Activated naive CD4-positive, alpha-beta T cell treated with anti-CD3 and anti-CD28 coated beads for 36 hours (primary cell): Measurements from ENCODE around the gene MT1F. TPM values are rescaled to one million over a fixed set of nuclear protein-coding genes. Genes with fewer than 3 reads are reported as not detected.

Experiments used
- CTCF ChIA-PET: fragments of 350-600 bp; sonication (Branson Sonifier 250); formaldehyde crosslinking; loops from one replicate; lab custom pipeline; 2021; ENCODE audit warnings: antibody characterized with exemption; lab: Charles Lee
- DNase-seq: peaks from one replicate; pipeline ENCODE4 v3.0.0-alpha.2; 2020
- H3K27ac Mint-ChIP-seq: one replicate; pipeline ENCODE4 v1.8.0; 2021; ENCODE audit warnings: mild to moderate bottlenecking, mixed read lengths
- H3K27me3 Mint-ChIP-seq: one replicate; pipeline ENCODE4 v1.8.0; 2021; ENCODE audit warnings: low read depth, mixed read lengths
- H3K36me3 Mint-ChIP-seq: one replicate; pipeline ENCODE4 v1.8.0; 2021; ENCODE audit warnings: low read depth, mixed read lengths
- H3K4me1 Mint-ChIP-seq: one replicate; pipeline ENCODE4 v1.8.0; 2021; ENCODE audit warnings: low read depth, mixed read lengths
- H3K4me3 Mint-ChIP-seq: one replicate; pipeline ENCODE4 v1.8.0; 2021; ENCODE audit warnings: mild to moderate bottlenecking, moderate library complexity, mixed read lengths
- H3K9me3 Mint-ChIP-seq: one replicate; pipeline ENCODE4 v1.8.0; 2021; ENCODE audit warnings: mixed read lengths
- intact Hi-C: fragments of 100-400 bp; cut with micrococcal nuclease; formaldehyde crosslinking; loops from one replicate; pipeline ENCODE4 v1.15.1; 2023
- total RNA-seq, 2 experiments: library from RNA; stranded (reverse); gene quantifications; one replicate each; pipeline ENCODE4 v1.2.3, GENCODE V29; 2021

The MT1F gene
- total RNA-seq, 2 experiments from 2014 or later, result 5.4 to 6.4 TPM

DNA sequence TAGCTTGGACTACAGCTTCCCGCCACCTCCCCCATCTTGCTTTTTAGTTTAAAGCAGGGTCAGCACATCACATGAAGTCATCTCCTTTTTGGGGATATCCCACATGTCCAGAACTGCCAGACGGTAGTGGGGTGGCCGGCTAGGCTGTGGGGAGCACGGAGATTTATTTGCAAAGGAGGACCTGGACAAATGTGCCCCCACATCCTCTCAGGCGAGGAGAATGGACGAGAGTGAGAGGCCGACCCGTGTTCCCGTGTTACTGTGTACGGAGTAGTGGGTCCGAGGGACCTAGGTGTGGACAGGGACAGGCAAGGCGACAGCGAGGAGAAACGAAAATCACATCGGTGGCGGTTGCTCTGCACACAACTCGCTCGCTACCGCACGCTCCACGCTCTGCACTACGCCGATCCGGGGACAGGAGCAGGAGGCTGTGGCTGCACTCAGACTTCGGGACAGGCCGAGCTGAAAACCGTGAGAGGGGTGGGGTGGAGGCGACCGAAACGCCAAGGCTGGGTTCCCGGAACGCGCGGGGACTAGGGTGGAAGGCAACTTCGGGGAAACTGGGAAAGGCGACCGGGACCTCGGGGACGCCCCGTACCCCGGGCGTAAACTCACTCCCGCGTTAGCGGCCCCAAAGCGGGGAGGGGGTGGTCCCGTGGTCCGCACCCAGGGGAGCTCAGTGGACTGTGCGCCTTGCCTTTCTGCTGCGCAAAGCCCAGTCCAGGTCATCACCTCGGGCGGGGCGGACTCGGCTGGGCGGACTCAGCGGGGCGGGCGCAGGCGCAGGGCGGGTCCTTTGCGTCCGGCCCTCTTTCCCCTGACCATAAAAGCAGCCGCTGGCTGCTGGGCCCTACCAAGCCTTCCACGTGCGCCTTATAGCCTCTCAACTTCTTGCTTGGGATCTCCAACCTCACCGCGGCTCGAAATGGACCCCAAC, 19.7 kb upstream of the MT1F start, which contains the start of gene MT1A:
Gene MT1A (plus strand): TSS at position 853 of the 937 bp plus-strand sequence. CDS start 73 bp downstream, at position 926.
- peaks cover 29% of the 10 kb centered on the region for H3K4me1 Mint-ChIP-seq
- intact Hi-C loops, result no loop called here
- CTCF ChIA-PET, result no interaction called here
- H3K36me3 Mint-ChIP-seq, result no peaks in the 10 kb centered on the region
- H3K4me3 Mint-ChIP-seq, result peak within 1 kb of the TSS; percentile 58
- H3K27me3 Mint-ChIP-seq, result peaks cover 79% of the 10 kb centered on the region
- H3K27ac Mint-ChIP-seq, result no peak within 1 kb of the TSS
- peak; percentile 35 for DNase-seq
- H3K9me3 Mint-ChIP-seq, result no peaks in the 10 kb centered on the region

DNA sequence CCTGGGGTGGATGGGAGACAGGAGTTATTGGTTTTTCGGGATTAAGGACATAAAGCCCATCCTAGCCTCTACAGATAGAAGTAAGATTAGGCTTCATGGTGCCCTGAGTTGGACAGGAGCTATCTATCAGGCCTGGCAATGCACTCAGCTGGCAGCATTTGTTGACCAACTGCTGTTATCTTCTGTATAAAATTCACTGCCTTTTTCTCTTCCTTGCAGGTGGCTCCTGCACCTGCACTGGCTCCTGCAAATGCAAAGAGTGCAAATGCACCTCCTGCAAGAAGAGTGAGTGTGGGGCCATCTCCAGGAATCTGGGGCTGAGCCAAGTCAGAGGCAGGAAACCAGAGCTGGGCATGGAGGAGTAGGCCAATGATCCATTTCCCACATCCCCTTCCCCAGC, 18.7 kb upstream of the MT1F start:
- intact Hi-C loops, result no loop called here
- Mint-ChIP-seq H3K27ac (no peak overlapping the region), H3K4me3 (no peak overlapping the region), H3K36me3 (no peaks in the 10 kb centered on the region), H3K4me1 (peaks cover 37% of the 10 kb centered on the region), H3K27me3 (peaks cover 70% of the 10 kb centered on the region), H3K9me3 (no peaks in the 10 kb centered on the region)
- DNase-seq, result no peak
- CTCF ChIA-PET, result interaction anchor here (1.1 kb wide), 1 partner anchor 38 kb away, joined by 4 read pairs; no protein-coding TSS in a partner anchor

DNA sequence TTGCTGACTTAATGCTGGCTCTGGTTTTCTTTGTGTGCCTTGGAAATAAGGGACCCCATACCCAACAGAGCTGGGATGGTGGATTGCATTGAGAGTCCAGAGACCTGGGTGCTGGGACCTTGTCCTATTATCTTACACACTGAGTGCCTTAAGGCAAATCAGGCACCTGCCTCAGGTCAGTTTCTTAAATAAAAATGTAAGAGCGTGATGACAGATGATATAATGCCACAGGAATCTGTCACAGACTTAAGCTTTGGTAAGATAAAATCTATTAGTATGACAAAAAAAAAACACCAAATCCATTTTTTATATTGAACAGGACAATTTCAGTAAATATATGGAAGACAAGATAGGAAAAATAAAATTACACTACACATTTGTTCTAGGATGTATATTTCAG, 17.7 kb upstream of the MT1F start:
- peaks cover 37% of the 10 kb centered on the region for H3K4me1 Mint-ChIP-seq
- CTCF ChIA-PET, result interaction anchor here (1.1 kb wide), 1 partner anchor 39 kb away, joined by 4 read pairs; no protein-coding TSS in a partner anchor

DNA sequence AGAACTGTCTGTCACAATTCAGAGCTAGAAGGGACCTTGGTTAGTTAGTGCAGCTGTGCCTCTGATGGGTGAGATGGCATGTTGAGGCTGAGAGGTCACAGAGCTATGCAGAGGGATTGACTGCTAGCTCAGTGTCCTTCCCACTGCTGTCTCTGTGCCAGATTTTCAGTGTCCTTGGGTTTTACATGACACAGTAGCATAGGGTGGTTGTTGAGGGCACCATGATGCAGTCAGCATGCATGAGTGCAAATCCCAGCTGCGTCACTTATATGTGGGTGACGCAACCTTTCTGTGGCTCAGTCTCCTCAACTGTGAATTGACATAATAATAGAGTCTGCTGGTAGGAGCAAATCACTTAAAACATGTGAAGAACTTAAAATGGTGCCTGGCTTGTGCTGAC, 16.6 kb upstream of the MT1F start:
- peaks cover 53% of the 10 kb centered on the region for H3K27me3 Mint-ChIP-seq
- CTCF ChIA-PET, result no interaction called here

More for the DNA sequence above, 17.7 kb upstream of the MT1F start:
- no peak overlapping the region for H3K27ac Mint-ChIP-seq
- intact Hi-C loops, result no loop called here
- H3K36me3 Mint-ChIP-seq, result no peaks in the 10 kb centered on the region
- H3K4me3 Mint-ChIP-seq, result no peak overlapping the region
- no peak for DNase-seq
- H3K9me3 Mint-ChIP-seq, result no peaks in the 10 kb centered on the region
- peaks cover 60% of the 10 kb centered on the region for H3K27me3 Mint-ChIP-seq

DNA sequence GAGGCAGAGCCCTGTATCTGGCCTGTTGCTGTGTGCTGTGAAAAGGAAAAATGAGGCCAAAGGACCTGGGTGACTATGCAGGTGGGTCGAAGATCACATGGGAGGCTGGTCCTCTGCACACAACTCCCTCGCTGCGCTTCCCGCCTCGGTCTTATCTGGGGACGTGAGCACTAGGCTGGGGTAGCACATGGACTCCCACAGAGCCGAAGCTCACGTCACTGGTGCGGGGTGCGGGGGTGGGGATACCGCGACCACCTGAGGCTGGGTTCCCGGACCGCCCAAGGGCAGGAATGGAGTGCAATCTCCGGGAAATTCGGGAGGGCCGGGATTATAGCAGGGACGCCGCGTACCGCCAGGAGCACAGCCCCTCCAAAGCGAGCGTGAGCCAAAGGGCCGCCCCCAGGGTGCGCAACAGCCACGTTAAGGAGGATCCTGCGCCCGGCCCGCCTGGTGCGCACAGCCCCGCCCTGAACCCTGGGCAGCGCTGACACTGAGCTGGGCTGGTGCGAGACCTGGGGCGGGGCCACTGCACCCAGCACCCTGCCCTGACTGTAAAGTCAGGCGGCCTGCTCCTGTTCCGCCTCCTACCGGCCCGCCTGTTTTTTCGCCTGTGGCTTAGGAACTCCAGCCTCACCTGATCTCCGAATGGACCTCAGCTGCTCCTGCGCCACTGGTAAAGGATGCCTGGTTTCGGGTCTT, 14.5 kb upstream of the MT1F start:
- Mint-ChIP-seq H3K27ac (peak overlapping the region; percentile 9), H3K4me3 (peak overlapping the region; percentile 46), H3K4me1 (peaks cover 21% of the 10 kb centered on the region), H3K36me3 (no peaks in the 10 kb centered on the region), H3K27me3 (peaks cover 40% of the 10 kb centered on the region), H3K9me3 (no peaks in the 10 kb centered on the region)
- DNase-seq, result peak; percentile 87
- CTCF ChIA-PET, result interaction anchor here (0.5 to 1.7 kb wide), 17 partner anchors 13 to 130 kb away, joined by 3 to 7 read pairs (median 5); partner anchors contain the start of gene MT4
- intact Hi-C loops, result loop anchor here (1.0 to 2.0 kb wide), 8 partner anchors 14 to 128 kb away; partner anchors contain the start of genes MT1E, MT1F, MT1X and MT2A

More for the DNA sequence above, 16.6 kb upstream of the MT1F start:
- peaks cover 30% of the 10 kb centered on the region for H3K4me1 Mint-ChIP-seq
- H3K4me3 Mint-ChIP-seq, result no peak overlapping the region
- DNase-seq, result no peak
- no peak overlapping the region for H3K27ac Mint-ChIP-seq
- intact Hi-C loops, result no loop called here
- H3K36me3 Mint-ChIP-seq, result no peaks in the 10 kb centered on the region
- no peaks in the 10 kb centered on the region for H3K9me3 Mint-ChIP-seq

DNA sequence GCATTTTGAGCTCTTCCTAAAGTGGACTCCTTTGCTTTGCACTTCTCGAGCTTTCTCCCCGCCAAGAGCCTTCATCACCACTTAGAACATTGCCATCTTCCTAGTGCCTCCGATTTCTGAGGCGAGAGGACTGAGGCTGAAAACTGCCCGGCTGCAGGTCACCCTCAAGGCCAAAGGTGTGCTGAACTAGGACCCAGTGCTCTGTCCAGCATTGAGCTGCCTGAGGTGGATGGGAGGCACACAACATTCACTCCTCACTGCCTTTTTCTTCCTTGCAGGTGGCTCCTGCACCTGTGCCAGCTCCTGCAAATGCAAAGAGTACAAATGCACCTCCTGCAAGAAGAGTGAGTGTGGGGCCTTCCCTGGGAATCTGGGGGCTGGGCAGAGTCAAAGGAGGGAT, 13.9 kb upstream of the MT1F start:
- Mint-ChIP-seq H3K27me3 (peaks cover 42% of the 10 kb centered on the region), H3K27ac (peak overlapping the region; percentile 9), H3K36me3 (no peaks in the 10 kb centered on the region), H3K4me1 (peaks cover 18% of the 10 kb centered on the region), H3K4me3 (peak overlapping the region; percentile 46), H3K9me3 (no peaks in the 10 kb centered on the region)
- CTCF ChIA-PET, result interaction anchor here (0.5 to 1.7 kb wide), 17 partner anchors 13 to 130 kb away, joined by 3 to 7 read pairs (median 5); partner anchors contain the start of gene MT4
- DNase-seq, result no peak
- intact Hi-C loops, result loop anchor here (1.0 to 2.0 kb wide), 8 partner anchors 13 to 129 kb away; partner anchors contain the start of genes MT1E, MT1F, MT1X and MT2A

DNA sequence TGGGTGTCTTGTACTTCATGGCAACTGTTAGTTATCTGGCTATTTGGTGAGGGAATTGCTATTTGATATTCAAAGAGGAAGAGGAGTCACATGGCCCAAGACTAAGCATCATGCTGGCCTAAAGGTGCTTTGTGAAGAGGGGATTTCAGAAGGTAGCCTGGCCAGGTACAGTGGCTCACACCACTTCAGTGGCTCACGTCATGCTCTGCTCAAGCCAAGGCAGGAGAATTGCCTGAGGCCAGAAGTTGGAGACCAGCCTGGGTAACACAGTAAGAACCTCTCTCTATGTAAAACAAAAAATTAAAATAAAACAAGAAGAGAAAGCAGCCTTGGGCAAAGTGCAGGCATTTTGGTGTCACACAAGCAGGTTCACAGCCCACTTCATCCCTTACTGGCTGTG, 12.4 kb upstream of the MT1F start:
- Mint-ChIP-seq H3K36me3 (no peaks in the 10 kb centered on the region), H3K9me3 (no peaks in the 10 kb centered on the region), H3K4me1 (peaks cover 18% of the 10 kb centered on the region), H3K27me3 (peaks cover 33% of the 10 kb centered on the region), H3K27ac (no peak overlapping the region), H3K4me3 (no peak overlapping the region)
- no peak for DNase-seq
- intact Hi-C loops, result no loop called here
- CTCF ChIA-PET, result interaction anchor here (1.0 kb wide), 1 partner anchor 69 kb away, joined by 3 read pairs; no protein-coding TSS in a partner anchor

DNA sequence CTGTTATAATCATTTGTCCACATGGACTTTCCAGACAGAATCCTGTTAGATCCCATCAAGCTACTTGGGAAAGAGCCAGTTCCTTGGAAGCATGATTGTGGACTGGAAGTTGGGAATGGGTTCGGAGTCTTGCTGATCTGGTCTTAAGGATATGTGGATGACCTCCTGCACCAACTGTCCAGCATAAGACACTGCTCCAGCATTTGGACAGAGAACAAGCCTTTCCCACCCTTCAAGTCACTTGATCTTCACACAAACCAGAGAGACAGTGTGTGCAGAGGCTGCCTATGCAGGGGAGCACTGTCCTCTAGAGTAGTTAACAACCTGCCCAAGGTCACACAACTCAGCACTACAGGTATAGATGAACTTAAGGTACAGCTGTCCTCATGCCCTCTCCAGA, 11.9 kb upstream of the MT1F start:
- Mint-ChIP-seq H3K27me3 (peaks cover 28% of the 10 kb centered on the region), H3K4me1 (peaks cover 18% of the 10 kb centered on the region), H3K4me3 (no peak overlapping the region), H3K36me3 (no peaks in the 10 kb centered on the region), H3K9me3 (no peaks in the 10 kb centered on the region), H3K27ac (no peak overlapping the region)
- CTCF ChIA-PET, result interaction anchor here (0.9 kb wide), 1 partner anchor 56 kb away, joined by 5 read pairs; no protein-coding TSS in a partner anchor
- intact Hi-C loops, result no loop called here
- no peak for DNase-seq

DNA sequence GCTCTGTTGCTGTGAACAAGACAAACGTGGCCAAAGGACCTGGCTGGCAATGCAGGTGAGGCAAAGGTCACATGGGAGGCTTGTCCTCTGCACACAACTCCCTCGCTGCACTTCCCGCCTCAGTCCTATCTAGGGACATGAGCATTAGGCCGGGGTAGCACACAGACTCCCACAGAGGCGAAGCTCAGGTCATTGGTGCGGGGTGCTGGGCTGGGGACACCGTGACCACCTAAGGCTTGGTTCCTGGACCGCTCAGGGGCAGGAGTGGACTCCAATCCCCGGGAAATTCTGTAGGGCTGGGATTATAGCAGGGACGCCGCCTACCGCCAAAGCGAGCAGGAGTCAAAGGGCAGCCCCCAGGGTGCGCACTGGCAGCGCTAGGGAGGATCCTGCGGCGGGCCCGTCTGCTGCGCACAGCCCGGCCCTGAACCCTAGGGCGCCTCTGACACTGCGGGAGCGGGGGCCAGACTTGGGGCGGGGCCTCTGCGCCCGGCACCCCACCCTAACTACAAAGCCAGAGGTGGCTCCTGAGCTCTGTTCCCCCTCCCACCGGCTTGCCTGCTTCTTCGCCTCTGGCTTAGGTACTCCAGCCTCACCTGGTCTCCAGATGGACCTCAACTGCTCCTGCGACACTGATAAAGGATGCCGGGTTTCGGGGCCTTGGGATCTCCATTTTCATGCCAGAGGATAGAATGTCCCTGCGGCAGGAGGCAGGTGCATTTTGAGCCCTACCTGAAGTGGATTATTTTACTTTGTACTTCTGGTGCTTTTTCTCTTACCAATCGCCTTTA, 9.9 kb upstream of the MT1F start:
- Mint-ChIP-seq H3K27ac (no peak overlapping the region), H3K4me1 (peaks cover 14% of the 10 kb centered on the region), H3K4me3 (no peak overlapping the region), H3K27me3 (peaks cover 21% of the 10 kb centered on the region), H3K9me3 (no peaks in the 10 kb centered on the region), H3K36me3 (no peaks in the 10 kb centered on the region)
- intact Hi-C loops, result no loop called here
- no peak for DNase-seq
- CTCF ChIA-PET, result interaction anchor here (0.5 kb wide), 1 partner anchor 38 kb away, joined by 3 read pairs; no protein-coding TSS in a partner anchor

DNA sequence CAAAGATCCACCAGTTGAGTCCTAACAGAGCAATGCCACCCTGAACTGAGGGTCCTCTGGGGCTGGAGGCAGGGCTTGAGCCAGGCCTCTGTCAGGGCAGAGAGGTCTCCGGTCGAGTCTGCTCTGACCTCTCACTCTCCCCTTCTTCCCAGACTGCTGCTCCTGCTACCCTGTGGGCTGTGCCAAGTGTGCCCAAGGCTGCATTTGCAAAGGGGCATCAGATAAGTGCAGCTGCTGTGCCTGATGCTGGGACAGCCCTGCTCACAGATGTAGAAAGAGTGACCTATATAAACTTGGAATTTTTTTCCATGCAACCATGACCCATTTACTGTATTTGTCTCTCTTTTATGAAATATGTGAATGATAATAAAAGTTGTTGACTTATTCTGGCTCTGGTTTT, 8.5 kb upstream of the MT1F start:
- Mint-ChIP-seq H3K9me3 (no peaks in the 10 kb centered on the region), H3K27me3 (peaks cover 20% of the 10 kb centered on the region), H3K27ac (no peak overlapping the region), H3K36me3 (no peaks in the 10 kb centered on the region), H3K4me1 (peaks cover 1% of the 10 kb centered on the region), H3K4me3 (no peak overlapping the region)
- CTCF ChIA-PET, result interaction anchor here (0.9 kb wide), 1 partner anchor 75 kb away, joined by 3 read pairs; no protein-coding TSS in a partner anchor
- DNase-seq, result no peak
- intact Hi-C loops, result no loop called here

DNA sequence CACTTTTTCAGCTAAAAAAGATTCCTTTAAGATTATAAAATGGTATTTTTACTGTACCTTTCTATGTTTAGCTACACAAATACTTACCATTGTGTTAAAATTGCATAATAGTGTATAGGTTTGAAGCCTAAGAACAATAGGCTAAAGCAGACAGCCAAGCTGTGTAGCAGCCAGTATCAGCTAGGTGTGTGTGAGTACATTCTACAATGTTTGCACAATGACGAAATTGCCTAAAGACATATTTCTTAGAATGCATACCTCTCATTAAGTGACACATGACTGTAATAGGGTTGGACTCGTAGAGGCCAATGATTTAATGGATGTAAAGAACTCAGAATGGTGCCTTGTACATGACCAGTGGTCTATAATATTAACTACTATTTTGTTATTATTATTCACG, 7.9 kb upstream of the MT1F start:
- Mint-ChIP-seq H3K4me1 (no peaks in the 10 kb centered on the region), H3K27me3 (peaks cover 20% of the 10 kb centered on the region), H3K27ac (no peak overlapping the region), H3K4me3 (no peak overlapping the region), H3K36me3 (no peaks in the 10 kb centered on the region), H3K9me3 (no peaks in the 10 kb centered on the region)
- no peak for DNase-seq
- CTCF ChIA-PET, result no interaction called here
- intact Hi-C loops, result no loop called here
